MM.1S (cell line): Measurements from ENCODE around the gene RAB22A.

ENCODE experiments used
- CTCF ChIP-seq: fragments of 300-600 bp; sonication (generic); IDR thresholded peaks from 2 replicates; pipeline ENCODE4 v1.5.1; 2016; ENCODE audit warnings: antibody characterized with exemption, low read length, mixed read lengths
- EZH2 ChIP-seq: fragments of 300-600 bp; sonication (generic); optimal IDR thresholded peaks from 2 replicates; pipeline ENCODE3; 2017; ENCODE audit warnings: low read depth, mild to moderate bottlenecking, antibody characterized with exemption, low read length, mixed read lengths

DNA sequence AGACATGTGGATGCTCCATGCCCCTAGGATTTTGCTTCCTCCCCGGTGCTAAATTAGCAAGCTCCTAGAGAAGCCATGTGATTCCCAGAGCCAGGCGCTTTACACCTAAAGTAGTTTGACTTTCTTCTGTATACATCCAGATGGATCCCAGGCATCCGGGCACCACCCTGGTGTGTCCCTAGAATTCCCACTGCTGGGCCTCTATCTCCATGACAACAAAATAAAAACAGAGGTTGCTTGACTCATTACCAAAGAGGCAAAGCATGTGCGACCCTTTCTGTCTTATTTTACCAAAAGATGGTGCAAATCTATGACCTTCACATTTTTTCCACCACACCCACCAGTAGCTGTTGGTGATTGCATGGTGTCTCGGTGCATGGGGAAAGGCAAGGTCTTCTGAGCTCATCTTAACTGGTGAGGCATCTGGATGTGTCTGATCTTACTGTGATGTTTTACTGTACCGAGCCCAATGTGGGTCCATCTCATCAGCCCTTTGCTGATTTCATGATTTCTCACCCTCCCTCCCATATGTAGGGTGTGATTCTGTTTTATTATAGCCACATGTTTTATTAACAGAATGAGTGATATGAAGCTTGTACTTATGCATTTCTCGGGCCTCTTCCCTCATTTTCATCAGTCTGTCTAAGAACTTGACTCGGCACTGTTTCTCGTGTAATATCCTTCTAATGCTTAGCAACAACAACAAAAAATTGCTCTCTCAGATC lies 52.1 kb downstream of the RAB22A start:
- TF ChIP-seq CTCF, result no peak
- TF ChIP-seq EZH2, result no peak
